ENCODE measurements around the gene SNPH. TPM values are rescaled to one million over a fixed set of nuclear protein-coding genes. Genes with fewer than 3 reads are reported as not detected.

SNPH gene
- total RNA-seq, 1 donor, result 9.4 TPM

DNA sequence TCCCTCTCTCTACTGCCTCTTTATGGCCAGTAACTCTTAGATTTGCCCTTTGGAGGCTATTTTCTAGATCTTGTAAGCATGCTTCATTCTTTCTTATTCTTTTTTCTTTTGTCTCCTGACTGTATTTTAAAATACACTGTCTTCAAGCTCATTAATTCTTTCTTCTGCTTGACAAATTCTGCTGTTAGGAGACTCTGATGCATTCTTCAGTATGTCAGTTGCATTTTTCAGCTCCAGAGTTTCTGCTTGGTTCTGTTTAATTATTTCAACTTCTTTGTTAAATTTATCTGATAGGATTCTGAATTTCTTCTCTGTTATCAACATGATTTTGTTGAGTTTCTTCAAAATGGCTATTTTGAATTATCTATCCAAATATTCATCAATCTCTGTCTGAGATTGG, 87.9 kb downstream of the SNPH start:
- H3K79me2 ChIP-seq (ENCODE audit: insufficient read depth, low read length), result peaks cover 38% of the 10 kb centered on the region
- peaks cover 17% of the 10 kb centered on the region for H3K36me3 ChIP-seq (ENCODE audit: insufficient read depth, low read length)
- H2AFZ ChIP-seq (ENCODE audit: low read length), result no peak overlapping the region
- H3K27ac ChIP-seq (ENCODE audit: low read depth, low read length), result no peak overlapping the region
- no peak overlapping the region for H3K4me2 ChIP-seq (ENCODE audit: insufficient read depth, low read length)
- no peaks in the 10 kb centered on the region for H3K27me3 ChIP-seq (ENCODE audit: insufficient read depth, low read length)
- no peak overlapping the region for H3K4me3 ChIP-seq (ENCODE audit: insufficient read depth, low read length)
- peaks cover 13% of the 10 kb centered on the region for H4K20me1 ChIP-seq (ENCODE audit: insufficient read depth, low read length)
- peaks cover 9% of the 10 kb centered on the region for H3K4me1 ChIP-seq (ENCODE audit: insufficient read depth, low read length)
- DNase-seq (ENCODE audit: insufficient read length, low spot score, missing footprints), result no peak
- no peaks in the 10 kb centered on the region for H3K9me3 ChIP-seq (ENCODE audit: low read depth, low read length)
- TF ChIP-seq, protein P1, sequence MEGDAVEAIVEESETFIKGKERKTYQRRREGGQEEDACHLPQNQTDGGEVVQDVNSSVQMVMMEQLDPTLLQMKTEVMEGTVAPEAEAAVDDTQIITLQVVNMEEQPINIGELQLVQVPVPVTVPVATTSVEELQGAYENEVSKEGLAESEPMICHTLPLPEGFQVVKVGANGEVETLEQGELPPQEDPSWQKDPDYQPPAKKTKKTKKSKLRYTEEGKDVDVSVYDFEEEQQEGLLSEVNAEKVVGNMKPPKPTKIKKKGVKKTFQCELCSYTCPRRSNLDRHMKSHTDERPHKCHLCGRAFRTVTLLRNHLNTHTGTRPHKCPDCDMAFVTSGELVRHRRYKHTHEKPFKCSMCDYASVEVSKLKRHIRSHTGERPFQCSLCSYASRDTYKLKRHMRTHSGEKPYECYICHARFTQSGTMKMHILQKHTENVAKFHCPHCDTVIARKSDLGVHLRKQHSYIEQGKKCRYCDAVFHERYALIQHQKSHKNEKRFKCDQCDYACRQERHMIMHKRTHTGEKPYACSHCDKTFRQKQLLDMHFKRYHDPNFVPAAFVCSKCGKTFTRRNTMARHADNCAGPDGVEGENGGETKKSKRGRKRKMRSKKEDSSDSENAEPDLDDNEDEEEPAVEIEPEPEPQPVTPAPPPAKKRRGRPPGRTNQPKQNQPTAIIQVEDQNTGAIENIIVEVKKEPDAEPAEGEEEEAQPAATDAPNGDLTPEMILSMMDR (IDR thresholded peaks at IDR 0.05; ENCODE audit: extremely low read depth, low read depth, low read length), result no peak

DNA sequence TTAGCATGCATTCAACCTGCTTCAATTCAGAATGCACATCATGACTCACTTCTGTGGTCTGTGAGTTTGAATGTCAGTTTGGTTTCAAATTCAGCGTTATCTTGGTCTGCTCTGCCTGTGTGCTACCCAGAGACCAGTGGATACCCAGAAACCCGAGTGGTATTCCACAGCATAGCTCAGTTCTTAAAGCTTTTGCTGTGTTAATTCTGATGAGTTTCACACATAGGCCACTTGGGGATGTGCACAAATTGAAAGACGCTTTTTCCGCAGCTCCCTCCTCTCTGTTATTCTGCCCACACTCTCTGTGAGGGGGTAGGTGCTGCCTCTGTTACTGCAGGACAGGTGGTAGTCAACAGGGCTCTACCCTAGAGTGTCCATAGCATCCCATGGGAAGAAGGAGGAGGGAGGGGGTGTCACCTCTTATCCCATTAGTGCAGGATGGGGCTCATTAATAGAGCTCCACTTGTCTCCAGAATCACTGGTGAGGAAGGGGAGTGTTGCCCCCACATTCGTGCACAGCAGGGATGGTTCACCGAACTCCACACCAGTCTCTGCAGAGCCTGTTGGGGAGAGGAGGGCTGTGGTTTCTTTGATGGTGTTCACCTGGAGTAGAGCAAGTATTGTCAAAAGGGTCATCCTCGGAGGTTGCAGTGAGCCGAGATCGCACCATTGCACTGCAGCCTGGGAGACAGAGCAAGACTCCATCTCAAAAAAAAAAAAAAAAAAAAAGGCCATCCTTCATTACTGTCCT, 92.0 kb downstream of the SNPH start:
- Histone ChIP-seq H2AFZ (ENCODE audit: low read length) (no peak overlapping the region), H3K79me2 (ENCODE audit: insufficient read depth, low read length) (peaks cover 33% of the 10 kb centered on the region), H3K36me3 (ENCODE audit: insufficient read depth, low read length) (peaks cover 26% of the 10 kb centered on the region), H3K4me3 (ENCODE audit: insufficient read depth, low read length) (no peak overlapping the region), H4K20me1 (ENCODE audit: insufficient read depth, low read length) (peaks cover 11% of the 10 kb centered on the region), H3K9me3 (ENCODE audit: low read depth, low read length) (no peaks in the 10 kb centered on the region), H3K4me2 (ENCODE audit: insufficient read depth, low read length) (peak overlapping the region; percentile 19), H3K27ac (ENCODE audit: low read depth, low read length) (no peak overlapping the region), H3K4me1 (ENCODE audit: insufficient read depth, low read length) (peaks cover 9% of the 10 kb centered on the region), H3K27me3 (ENCODE audit: insufficient read depth, low read length) (no peaks in the 10 kb centered on the region)
- TF ChIP-seq, protein P1 (IDR thresholded peaks at IDR 0.05; ENCODE audit: extremely low read depth, low read depth, low read length), result no peak
- DNase-seq (ENCODE audit: insufficient read length, low spot score, missing footprints), result peak; percentile 81

Other genes with a start within 250 kb of the SNPH start
- 48.0 and 61.2 TPM in 2 replicates for gene PSMF1, start 147.7 kb upstream of the SNPH start, total RNA-seq
- gene TMEM74B, start 81.3 kb upstream of the SNPH start, total RNA-seq, result not detected in 2 replicates
- under 0.01 TPM in 1 of 2 replicates, not detected in the other for gene C20orf202, start 62.8 kb upstream of the SNPH start, total RNA-seq
- not detected in 2 replicates for gene RAD21L1, start 40.2 kb upstream of the SNPH start, total RNA-seq
- gene SDCBP2, start 62.8 kb downstream of the SNPH start, total RNA-seq, result 2.2 and 3.2 TPM in 2 replicates
- 150 and 154 TPM in 2 replicates for gene FKBP1A, start 126.8 kb downstream of the SNPH start, total RNA-seq
- 23.0 and 30.0 TPM in 2 replicates for gene NSFL1C, start 200.6 kb downstream of the SNPH start, total RNA-seq
- under 0.01 TPM in 1 of 2 replicates, not detected in the other for gene SIRPB2, start 225.1 kb downstream of the SNPH start, total RNA-seq

Measured in osteoblast (primary cell).